Activated CD8-positive, alpha-beta memory T cell treated with anti-CD3 and anti-CD28 coated beads, Interleukin-2, amount 50 U/mL, for 24 hours (primary cell): ENCODE measurements around the gene PKHD1.

Experiments used
- DNase-seq: peaks from one replicate; pipeline ENCODE4 v3.0.0-alpha.2; 2020; ENCODE audit errors: extremely low read depth

The PKHD1 gene

GRCh38 chr6:51800603-51801002 lies 286.8 kb downstream of the PKHD1 start:
- DNase-seq, result no peak

DNA sequence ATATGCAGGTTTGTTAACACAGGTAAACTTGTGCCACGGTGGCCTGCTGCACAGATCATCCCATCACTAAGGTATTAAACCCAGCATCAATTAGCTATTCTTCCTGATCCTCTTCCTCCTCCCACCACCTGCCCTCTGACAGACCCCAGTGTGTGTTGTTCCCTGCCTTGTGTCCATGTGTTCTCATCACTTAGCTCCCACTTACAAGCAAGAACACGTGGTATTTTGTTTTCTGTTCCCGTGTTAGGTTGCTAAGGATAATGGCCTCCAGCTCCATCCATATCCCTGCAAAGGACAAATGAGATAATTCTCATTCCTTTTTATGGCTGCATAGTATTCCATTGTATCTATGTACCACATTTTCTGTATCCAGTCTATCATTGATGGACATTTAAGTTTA lies 294.0 kb downstream of the PKHD1 start:
- no peak for DNase-seq

DNA sequence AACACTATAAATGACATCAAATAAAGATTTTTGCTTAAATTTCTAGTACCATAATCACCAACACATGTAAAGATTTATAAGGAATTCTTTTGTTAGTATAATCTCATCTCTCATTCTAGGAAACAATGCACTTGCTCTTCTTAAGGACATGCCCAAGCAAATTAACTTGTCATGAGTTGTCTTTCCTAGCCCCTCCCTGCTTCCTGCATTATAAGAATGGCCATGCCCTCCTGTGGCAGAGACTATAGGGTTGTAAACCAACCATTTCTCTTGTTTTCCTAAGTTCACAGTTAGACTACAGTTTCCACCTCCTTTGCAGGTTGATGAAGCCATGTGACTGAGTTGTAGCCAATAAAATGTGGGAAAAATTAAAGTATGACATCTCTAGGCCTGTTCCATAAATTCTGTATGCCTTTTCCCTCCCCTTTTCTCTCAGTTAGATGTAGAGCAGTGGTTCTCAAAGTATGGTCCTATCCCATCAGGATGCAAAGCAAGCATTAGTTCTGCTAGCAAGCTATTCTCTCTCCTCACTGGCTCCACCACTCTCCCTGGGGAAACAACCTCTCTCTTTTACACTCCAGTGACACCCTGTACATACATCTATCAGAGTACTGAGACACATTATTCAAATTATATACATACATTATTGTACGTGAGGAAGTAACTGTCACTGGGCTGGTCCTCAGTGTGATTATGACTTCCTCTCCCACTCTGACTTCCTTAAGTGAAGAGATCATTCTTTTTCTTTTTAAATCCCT lies 295.0 kb downstream of the PKHD1 start:
- DNase-seq, result no peak

DNA sequence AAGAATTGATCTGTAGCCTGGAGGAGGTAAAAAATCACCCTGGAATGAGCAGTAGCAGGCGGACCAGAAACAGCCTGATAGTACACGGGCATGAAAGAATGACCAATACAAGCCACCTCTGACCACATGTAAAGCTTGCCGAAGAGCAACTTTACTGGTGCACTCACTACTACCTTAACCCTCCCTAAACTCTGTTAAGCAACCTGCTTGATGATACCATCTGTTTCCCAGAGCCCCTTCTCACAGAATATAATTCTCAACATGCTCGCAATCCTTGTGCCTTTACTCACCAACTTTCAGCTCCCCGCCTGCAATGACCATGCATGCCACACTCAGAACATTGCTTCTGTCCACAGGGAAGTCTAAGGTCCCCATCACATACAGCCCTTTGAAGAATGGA lies 296.5 kb downstream of the PKHD1 start:
- DNase-seq, result no peak

- no peak for DNase-seq
These were observed 299.3 kb downstream of the PKHD1 start for GRCh38 chr6:51788121-51788520.

- DNase-seq, result no peak
These were observed 308.7 kb downstream of the PKHD1 start for GRCh38 chr6:51778666-51779065.

DNA sequence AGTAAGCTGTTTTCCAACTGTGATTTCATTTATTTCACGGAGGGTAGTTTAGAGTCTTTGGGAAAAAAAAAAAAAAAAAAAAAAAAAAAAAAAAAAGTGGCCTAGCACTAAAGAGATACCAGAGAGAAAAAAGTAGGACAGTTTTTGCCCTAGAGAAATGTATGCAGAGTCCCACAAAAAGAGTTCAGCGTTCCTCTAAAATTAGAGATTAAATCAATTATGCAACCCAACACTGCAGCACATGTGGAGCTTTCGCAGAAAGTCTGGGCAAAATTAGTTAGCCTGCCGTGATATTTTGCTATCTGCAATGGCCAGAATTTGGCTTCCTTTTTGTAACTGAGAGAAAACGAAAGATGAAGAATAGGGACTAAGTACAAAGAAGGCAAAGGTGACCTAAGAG lies 309.8 kb downstream of the PKHD1 start:
- DNase-seq, result no peak

- no peak for DNase-seq
These were observed 311.2 kb downstream of the PKHD1 start for GRCh38 chr6:51775942-51776860.

GRCh38 chr6:51768087-51768486 lies 319.3 kb downstream of the PKHD1 start:
- DNase-seq, result no peak

DNA sequence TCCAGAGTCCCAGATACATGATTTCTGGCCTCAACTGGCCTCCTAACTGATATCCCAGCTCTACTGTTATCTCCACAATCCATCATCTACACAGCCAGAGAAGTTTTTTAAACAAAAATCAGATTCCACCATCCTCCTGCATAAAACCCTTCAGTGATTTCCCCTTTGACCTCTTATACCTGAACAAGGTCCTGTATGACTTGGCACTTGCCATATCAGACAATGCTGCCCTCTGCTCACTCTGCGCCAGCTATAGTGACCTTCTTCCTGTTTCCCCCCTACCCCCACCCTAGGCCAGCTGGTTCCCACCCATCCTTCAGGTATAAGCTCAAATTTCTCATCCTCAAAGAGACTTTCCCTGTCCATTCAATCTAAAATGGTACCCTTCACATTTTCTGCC lies 322.2 kb downstream of the PKHD1 start:
- no peak for DNase-seq

GRCh38 chr6:51753635-51754034 lies 333.8 kb downstream of the PKHD1 start:
- DNase-seq, result no peak

DNA sequence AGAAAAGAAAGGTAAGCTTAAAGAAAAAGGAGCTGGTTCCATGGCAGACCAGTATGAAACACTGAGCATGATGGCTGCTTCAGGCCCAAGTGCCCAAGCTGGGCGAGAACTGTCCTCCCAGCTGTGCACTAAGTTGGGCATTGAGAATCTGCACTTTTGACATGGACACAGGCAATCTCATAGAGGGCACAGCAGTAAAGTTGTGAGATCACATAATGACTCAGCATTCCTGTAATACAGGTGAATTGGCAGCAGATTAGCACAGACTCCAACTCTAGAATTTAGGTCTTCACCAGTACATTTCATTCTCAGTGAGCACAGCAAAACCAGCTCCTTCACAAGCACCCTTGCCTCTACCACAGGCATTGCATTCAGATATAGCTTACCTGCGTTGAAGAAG lies 343.4 kb downstream of the PKHD1 start:
- DNase-seq, result no peak

DNA sequence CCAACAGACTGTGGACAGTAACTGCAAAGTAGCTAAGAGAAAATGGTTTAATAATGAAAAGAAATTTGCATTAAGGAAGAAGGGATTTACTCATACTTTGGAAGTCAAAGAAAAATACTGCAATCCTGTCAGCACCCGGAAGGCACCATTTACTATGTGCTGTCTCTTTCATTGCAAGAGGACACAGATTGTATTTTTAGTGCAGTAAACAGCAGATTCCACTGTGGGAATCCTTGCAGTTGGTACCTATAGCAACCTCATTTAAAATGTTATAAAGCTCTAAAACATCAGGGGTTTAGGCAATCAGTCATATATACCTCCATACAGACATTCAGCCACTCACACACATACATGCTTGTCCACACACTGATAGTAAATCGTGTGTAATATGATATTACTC lies 346.8 kb downstream of the PKHD1 start:
- no peak for DNase-seq

- no peak for DNase-seq
These were observed 348.8 kb downstream of the PKHD1 start for GRCh38 chr6:51738614-51739013.

DNA sequence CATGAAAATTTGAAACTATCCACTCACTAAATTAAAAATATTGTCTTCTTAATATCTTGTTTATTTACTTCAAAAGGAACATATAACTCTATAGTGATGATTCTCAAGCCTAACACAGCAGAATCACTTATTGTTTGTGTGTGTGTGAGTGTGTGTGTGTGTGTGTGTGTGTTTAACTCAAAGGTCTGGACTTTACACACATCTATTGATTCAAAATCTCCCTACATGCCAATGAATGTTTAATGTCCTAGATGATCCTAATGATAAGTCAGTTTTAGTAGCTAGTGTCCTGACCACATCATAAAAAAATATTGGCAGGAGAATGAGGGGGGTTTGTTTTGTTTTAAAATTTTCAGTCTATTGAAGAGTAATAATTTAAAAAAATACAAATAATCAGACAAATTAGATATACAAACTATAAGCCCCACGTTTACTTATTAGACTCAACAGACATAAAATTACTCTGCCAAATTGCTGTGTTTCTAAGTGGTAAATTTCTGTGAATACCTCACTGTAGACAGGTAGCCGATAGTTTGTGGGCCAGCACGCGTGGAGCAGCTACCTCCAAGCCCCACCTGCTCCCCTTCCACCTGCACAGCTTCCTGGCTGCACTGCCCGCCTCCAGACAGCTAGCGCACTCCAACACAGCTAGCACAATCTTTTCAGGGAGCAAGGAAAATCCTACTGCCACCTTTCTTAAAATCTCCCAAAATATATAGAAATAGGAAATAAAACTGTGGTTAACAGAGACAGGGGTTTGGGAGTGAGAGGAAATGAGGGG lies 349.6 kb downstream of the PKHD1 start:
- no peak for DNase-seq

DNA sequence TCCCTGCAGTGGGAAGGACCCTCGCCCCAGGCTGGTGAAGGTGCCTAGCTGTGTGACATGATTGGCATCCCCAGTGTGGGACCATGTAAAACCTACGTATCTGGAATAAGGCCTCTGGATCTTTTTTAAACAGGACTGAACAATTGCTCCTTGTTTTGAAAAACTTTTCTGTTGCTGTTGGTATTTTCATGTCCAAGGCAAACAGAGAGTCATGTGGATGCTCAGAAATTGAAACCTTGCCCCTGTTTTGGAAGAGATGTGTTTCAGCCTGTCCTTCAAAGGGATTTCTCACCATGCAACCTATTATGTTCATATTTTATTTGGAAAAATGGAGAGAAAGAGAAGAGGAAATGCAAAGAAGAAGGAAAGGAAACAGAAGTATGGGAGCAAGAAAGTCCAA lies 362.3 kb downstream of the PKHD1 start:
- no peak for DNase-seq

- DNase-seq, result no peak
These were observed 367.1 kb downstream of the PKHD1 start for GRCh38 chr6:51720327-51720726.

DNA sequence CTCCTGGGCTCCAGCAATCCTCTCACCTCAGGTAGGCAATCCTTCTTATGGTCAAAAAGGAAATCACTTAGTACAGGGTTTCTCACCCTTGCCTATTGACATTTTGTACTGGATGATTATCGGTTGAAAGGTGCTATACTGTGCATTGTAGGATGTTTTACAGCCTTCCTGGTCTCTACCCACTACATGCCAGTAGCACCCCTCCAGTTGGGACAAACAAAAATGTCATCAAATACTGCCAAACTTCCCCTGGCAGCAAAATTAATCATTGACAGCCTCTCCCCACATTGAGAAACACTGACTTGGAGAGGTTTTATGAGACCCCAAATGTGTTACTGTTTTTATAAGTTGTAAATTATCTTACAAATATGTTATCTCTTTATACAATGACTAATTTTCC lies 368.1 kb downstream of the PKHD1 start:
- DNase-seq, result no peak

- DNase-seq, result no peak
These were observed 368.9 kb downstream of the PKHD1 start for GRCh38 chr6:51718533-51718932.

DNA sequence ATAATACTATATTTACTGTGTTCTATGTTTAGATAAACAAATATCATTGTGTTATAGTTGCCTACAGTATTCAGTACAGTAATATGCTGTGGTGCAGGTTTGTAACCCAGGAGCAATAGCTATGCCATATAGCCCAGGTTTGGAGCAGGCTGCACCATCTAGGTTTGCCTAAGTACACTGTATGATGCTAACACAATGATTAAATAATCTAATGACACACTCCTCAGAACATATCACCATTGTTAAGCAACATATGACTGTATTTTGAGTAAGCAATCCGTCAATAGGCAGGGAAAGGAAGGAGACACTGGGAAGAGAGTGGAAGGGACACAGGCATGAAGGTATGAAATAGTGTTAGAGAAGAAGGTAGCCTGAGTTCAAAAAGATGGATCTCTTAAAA lies 369.9 kb downstream of the PKHD1 start:
- DNase-seq, result no peak

DNA sequence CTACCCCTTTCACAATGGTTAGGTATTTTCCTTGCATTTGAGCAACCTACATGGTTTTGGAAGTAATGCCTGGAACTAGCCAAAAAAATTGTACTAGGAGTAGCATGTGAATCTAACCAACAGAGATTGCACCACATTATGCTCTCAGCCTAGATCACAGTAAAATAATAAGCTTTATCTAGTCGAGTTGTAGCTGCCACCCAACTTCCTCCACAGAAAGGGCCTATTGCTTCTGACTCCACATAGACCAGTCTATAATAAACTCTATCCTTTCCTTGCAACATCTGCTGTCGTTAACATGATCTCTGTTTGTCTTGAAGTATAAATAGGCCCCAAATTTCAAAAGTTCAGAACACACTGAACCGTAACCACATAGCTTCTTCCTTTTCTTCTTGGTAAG lies 375.5 kb downstream of the PKHD1 start:
- DNase-seq, result no peak

- no peak for DNase-seq
These were observed 381.3 kb downstream of the PKHD1 start for GRCh38 chr6:51706086-51706485.
